ENCODE results near the gene PACS2. TPM values are rescaled to one million over a fixed set of nuclear protein-coding genes. Genes with fewer than 3 reads are reported as not detected.

PACS2 gene
- total RNA-seq, 2 donors from 2014 or later: 117 to 121 TPM

- H3K27ac Mint-ChIP-seq: no peak overlapping the region
- WGBS, 2 experiments (ENCODE audit: insufficient coverage in 1 of 2, insufficient read length in 1 of 2): 93 to 95% methylated on average over 17 to 26 of the region's 26 CpGs
Observed at GRCh38 chr14:105445901-105446845, 131.6 kb downstream of the PACS2 start.

GRCh38 chr14:105446971-105447370 is 132.4 kb downstream of the PACS2 start:
- TF ChIP-seq, protein P1, sequence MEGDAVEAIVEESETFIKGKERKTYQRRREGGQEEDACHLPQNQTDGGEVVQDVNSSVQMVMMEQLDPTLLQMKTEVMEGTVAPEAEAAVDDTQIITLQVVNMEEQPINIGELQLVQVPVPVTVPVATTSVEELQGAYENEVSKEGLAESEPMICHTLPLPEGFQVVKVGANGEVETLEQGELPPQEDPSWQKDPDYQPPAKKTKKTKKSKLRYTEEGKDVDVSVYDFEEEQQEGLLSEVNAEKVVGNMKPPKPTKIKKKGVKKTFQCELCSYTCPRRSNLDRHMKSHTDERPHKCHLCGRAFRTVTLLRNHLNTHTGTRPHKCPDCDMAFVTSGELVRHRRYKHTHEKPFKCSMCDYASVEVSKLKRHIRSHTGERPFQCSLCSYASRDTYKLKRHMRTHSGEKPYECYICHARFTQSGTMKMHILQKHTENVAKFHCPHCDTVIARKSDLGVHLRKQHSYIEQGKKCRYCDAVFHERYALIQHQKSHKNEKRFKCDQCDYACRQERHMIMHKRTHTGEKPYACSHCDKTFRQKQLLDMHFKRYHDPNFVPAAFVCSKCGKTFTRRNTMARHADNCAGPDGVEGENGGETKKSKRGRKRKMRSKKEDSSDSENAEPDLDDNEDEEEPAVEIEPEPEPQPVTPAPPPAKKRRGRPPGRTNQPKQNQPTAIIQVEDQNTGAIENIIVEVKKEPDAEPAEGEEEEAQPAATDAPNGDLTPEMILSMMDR (conservative IDR thresholded peaks at IDR 0.05): no peak
- peak overlapping the region; percentile 35 for H3K27ac Mint-ChIP-seq
- Histone ChIP-seq H3K27ac (ENCODE audit: low read depth, low read length) (no peak overlapping the region), H3K9ac (ENCODE audit: extremely low read depth, low read length, poor library complexity, severe bottlenecking) (no peak overlapping the region), H3K4me1 (ENCODE audit: control insufficient read depth, insufficient read depth, low read length) (no peaks in the 10 kb centered on the region), H3K27me3 (ENCODE audit: control insufficient read depth, insufficient read depth, low read length, poor library complexity, severe bottlenecking) (no peaks in the 10 kb centered on the region), H3K4me3 (ENCODE audit: low read length) (no peak overlapping the region), H3K9me3 (ENCODE audit: control insufficient read depth, low read length) (no peaks in the 10 kb centered on the region), H3K36me3 (ENCODE audit: control insufficient read depth, insufficient read depth, low read length) (peaks cover 39% of the 10 kb centered on the region)
- H3K4me1 Mint-ChIP-seq: no peaks in the 10 kb centered on the region
- no peak overlapping the region for H3K4me3 Mint-ChIP-seq
- WGBS, 2 experiments (ENCODE audit: insufficient coverage in 1 of 2, insufficient read length in 1 of 2): 88 to 93% methylated on average over 3 to 14 of the region's 14 CpGs
- no peaks in the 10 kb centered on the region for H3K9me3 Mint-ChIP-seq
- peaks cover 30% of the 10 kb centered on the region for H3K36me3 Mint-ChIP-seq (ENCODE audit: low read depth)
- no peaks in the 10 kb centered on the region for H3K27me3 Mint-ChIP-seq (ENCODE audit: insufficient read depth)
- DNase-seq: no peak

More at GRCh38 chr14:105445901-105446845, 131.6 kb downstream of the PACS2 start:
- Histone ChIP-seq H3K9ac (ENCODE audit: extremely low read depth, low read length, poor library complexity, severe bottlenecking) (no peak overlapping the region), H3K27ac (ENCODE audit: low read depth, low read length) (no peak overlapping the region), H3K4me3 (ENCODE audit: low read length) (no peak overlapping the region), H3K36me3 (ENCODE audit: control insufficient read depth, insufficient read depth, low read length) (peaks cover 35% of the 10 kb centered on the region), H3K9me3 (ENCODE audit: control insufficient read depth, low read length) (no peaks in the 10 kb centered on the region), H3K27me3 (ENCODE audit: control insufficient read depth, insufficient read depth, low read length, poor library complexity, severe bottlenecking) (no peaks in the 10 kb centered on the region), H3K4me1 (ENCODE audit: control insufficient read depth, insufficient read depth, low read length) (no peaks in the 10 kb centered on the region)
- Mint-ChIP-seq H3K9me3 (no peaks in the 10 kb centered on the region), H3K27me3 (ENCODE audit: insufficient read depth) (no peaks in the 10 kb centered on the region), H3K4me3 (no peak overlapping the region), H3K4me1 (no peaks in the 10 kb centered on the region), H3K36me3 (ENCODE audit: low read depth) (peaks cover 28% of the 10 kb centered on the region)
- DNase-seq: no peak
- TF ChIP-seq, protein P1 (conservative IDR thresholded peaks at IDR 0.05): no peak

Other genes with a start within 250 kb of the PACS2 start
- gene GPR132, start 249.3 kb upstream of the PACS2 start, total RNA-seq: 1 to 10 TPM in 1 of 2 donors, under 1 TPM in 1; 0.27 to 3.3 TPM
- 1 to 10 TPM; 6.4 TPM for gene JAG2, start 146.0 kb upstream of the PACS2 start, total RNA-seq
- 10 to 100 TPM; 43.4 to 59.5 TPM for gene NUDT14, start 133.4 kb upstream of the PACS2 start, total RNA-seq
- gene BTBD6, start 66.2 kb upstream of the PACS2 start, total RNA-seq: 10 to 100 TPM; 21.8 to 26.9 TPM
- gene BRF1, start 13.7 kb upstream of the PACS2 start, total RNA-seq: 10 to 100 TPM; 37.0 to 44.5 TPM
- 1 to 10 TPM; 1.9 to 3.5 TPM for gene TEX22, start 83.8 kb downstream of the PACS2 start, total RNA-seq
- 100 to 1,000 TPM; 245 to 246 TPM for gene MTA1, start 105.1 kb downstream of the PACS2 start, total RNA-seq
- 1 to 10 TPM; 3.9 to 5.3 TPM for gene CRIP2, start 160.1 kb downstream of the PACS2 start, total RNA-seq
- 10 to 100 TPM in 1 of 2 donors, 1 to 10 TPM in 1; 7.0 to 47.1 TPM for gene CRIP1, start 172.1 kb downstream of the PACS2 start, total RNA-seq
- 10 to 100 TPM in 1 of 2 donors, 1 to 10 TPM in 1; 9.1 to 23.8 TPM for gene TEDC1, start 176.5 kb downstream of the PACS2 start, total RNA-seq
- gene TMEM121, start 211.8 kb downstream of the PACS2 start, total RNA-seq: 1 to 10 TPM in 1 of 2 donors, under 1 TPM in 1; 0.29 to 1.5 TPM